H1 (cell line): Measurements from ENCODE around the gene RERE. TPM values are rescaled to one million over a fixed set of nuclear protein-coding genes. Genes with fewer than 3 reads are reported as not detected.

ENCODE experiments used
- FOSL1 ChIP-seq: IDR thresholded peaks from 2 replicates; pipeline ENCODE4 v1.6.1; 2011; ENCODE audit warnings: mild to moderate bottlenecking, low read depth, low read length, moderate library complexity; ENCODE audit not compliant: insufficient read depth
- HDAC2 ChIP-seq, 2 experiments: fragments of 300-600 bp in 1 of 2; sonication (generic) in 1 of 2; IDR thresholded peaks; 2 replicates each; pipeline ENCODE4 v1.6.1; 2011 to 2012; ENCODE audit warnings: low read depth in 2 of 2, low read length in 2 of 2, mild to moderate bottlenecking in 2 of 2, moderate library complexity in 2 of 2, borderline replicate concordance in 1 of 2, inconsistent platforms in 1 of 2
- JUN ChIP-seq: IDR thresholded peaks from 2 replicates; pipeline ENCODE4 v1.6.1; 2011; ENCODE audit warnings: low read depth, mild to moderate bottlenecking, improper control_type of control experiment, low read length
- ZNF274 ChIP-seq: IDR thresholded peaks from 2 replicates; pipeline ENCODE4 v1.7.0; 2012; ENCODE audit warnings: low read length, borderline replicate concordance; ENCODE audit errors: extremely low read depth
- polyA plus RNA-seq, 7 experiments: library from polyadenylated mRNA; depleted of rRNA in 3 of 7; stranded (reverse) in 5 of 7; unstranded in 2 of 7; fragments of >200 nt in 5 of 7; fragments of 200-250 nt in 2 of 7; gene quantifications; 1 replicate in 5 of 7; 2 replicates in 1 of 7; 4 replicates in 1 of 7; pipeline versions ENCODE4 v1.2.1 to v1.2.3, GENCODE V29; 2011 to 2013; ENCODE audit warnings: missing spikeins in 2 of 7, mixed read lengths in 2 of 7
- total RNA-seq: library from RNA; stranded (reverse); fragmentation: NEBNext Ultra II Directional; extraction: Animal tissue kit (Norgen Biotek cat#: 25700); gene quantifications from 2 replicates; pipeline ENCODE4 v1.2.1, GENCODE V29; 2021

RERE gene
- total and polyA plus RNA-seq, 2 of the 8 experiments (the other 6 are each of a cell fraction or from before 2014, with no cell fraction given), result 15.3 to 142 TPM

DNA sequence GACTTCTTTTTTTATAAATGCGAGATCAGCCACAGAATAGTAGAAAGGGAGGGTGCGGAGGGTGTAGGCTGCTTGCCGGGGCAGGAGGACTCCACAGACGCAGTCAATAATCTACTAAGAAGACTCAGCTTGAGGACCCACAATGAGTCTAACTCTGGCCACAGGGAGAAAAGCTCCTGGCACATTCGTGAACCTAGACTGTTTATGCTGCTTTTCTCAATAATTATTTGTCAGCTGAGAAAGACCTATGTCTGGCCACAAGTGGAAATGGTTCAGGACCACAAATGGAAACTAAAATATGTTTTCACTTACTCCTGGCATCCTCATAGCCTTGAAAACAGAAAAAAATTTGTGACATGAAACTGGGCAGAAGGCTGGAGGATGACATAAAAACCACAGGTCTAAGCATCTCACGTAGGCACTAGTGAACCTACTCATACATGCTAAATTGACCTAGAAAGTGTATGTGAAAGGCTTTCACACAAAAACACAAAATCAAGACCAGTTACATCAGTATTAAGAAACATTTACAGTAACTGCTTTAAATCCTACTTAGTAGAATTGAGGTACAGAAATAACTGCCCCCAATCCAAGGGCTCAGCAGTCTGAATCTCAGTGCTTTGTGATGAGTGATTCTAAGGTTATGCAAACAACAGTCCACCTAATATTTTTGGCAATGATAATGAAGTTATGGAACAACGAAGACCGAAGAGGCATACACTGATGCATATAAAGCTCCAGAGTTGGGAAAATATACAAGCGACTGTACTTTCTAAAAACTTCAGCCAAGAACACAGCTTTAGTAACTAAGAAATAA is 340.1 kb downstream of the RERE start (continued):
- no peak for TF ChIP-seq ZNF274
- TF ChIP-seq FOSL1, result no peak
- no peak for TF ChIP-seq JUN
- TF ChIP-seq HDAC2 (IDR thresholded peaks at IDR 0.05; ENCODE audit: borderline replicate concordance in 1 of 2, low read depth in 2 of 2, low read length in 2 of 2), result no peak
